Measurements from ENCODE around the gene COMT. TPM values are rescaled to one million over a fixed set of nuclear protein-coding genes. Genes with fewer than 3 reads are reported as not detected.

The COMT gene
- total and polyA plus RNA-seq, 2 experiments from 2014 or later: 29.6 to 29.8 TPM

- Mint-ChIP-seq H3K9me3 (no peaks in the 10 kb centered on the region), H3K36me3 (ENCODE audit: low read depth) (peaks cover 18% of the 10 kb centered on the region), H3K4me1 (peaks cover 17% of the 10 kb centered on the region), H3K27me3 (ENCODE audit: insufficient read depth, low read depth, poor library complexity) (peaks cover 2% of the 10 kb centered on the region), H3K27ac (no peak overlapping the region; the same call in 1 of the 2 replicates), H3K4me3 (no peak overlapping the region)
- 0 out of 2 replicates have a peak, but pooled peaks cover 4% of the 10 kb centered on the region for H3K36me3 ChIP-seq (ENCODE audit: insufficient read depth)
- no peaks in the 10 kb centered on the region for H3K79me2 ChIP-seq (replicated peaks; ENCODE audit: insufficient read depth)
- TF ChIP-seq ZNF462 (CRISPR knock-in tag; IDR thresholded peaks at IDR 0.05) (no peak), EZH2 (IDR thresholded peaks at IDR 0.05; ENCODE audit: low read depth, unreplicated experiment) (no peak), NANOG (IDR thresholded peaks at IDR 0.05; ENCODE audit: borderline replicate concordance) (no peak), ZNF331 (CRISPR knock-in tag; IDR thresholded peaks at IDR 0.05; ENCODE audit: low read depth) (no peak), CREB1 (CRISPR knock-in tag; IDR thresholded peaks at IDR 0.05; ENCODE audit: low read depth) (no peak), ETS1 (IDR thresholded peaks at IDR 0.05) (no peak), STAT1 (IDR thresholded peaks at IDR 0.05; ENCODE audit: unreplicated experiment) (no peak), JUNB (IDR thresholded peaks at IDR 0.05; ENCODE audit: unreplicated experiment) (no peak), REST (IDR thresholded peaks at IDR 0.05; ENCODE audit: unreplicated experiment) (no peak), POLR2AphosphoS5 (IDR thresholded peaks at IDR 0.05; ENCODE audit: low read depth) (no peak), CTCF (conservative IDR thresholded peaks at IDR 0.05; ENCODE audit: low read depth in 2 of 2) (no peak), ZNF114 (CRISPR knock-in tag; IDR thresholded peaks at IDR 0.05) (no peak), EZH2phosphoT487 (IDR thresholded peaks at IDR 0.05; ENCODE audit: unreplicated experiment) (no peak)
- ATAC-seq: no peak
- H3K27ac ChIP-seq (ENCODE audit: low read depth): no peak overlapping the region
- no peaks in the 10 kb centered on the region for H3K27me3 ChIP-seq (ENCODE audit: insufficient read depth)
- 0 out of 2 replicates have a peak, but pooled peaks cover 3% of the 10 kb centered on the region for H3F3A ChIP-seq (replicated peaks; ENCODE audit: low read depth)
- peaks cover 10% of the 10 kb centered on the region for H3K4me1 ChIP-seq (ENCODE audit: insufficient read depth)
- no peaks in the 10 kb centered on the region; the same call in 1 of the 2 replicates for H4K20me1 ChIP-seq (replicated peaks; ENCODE audit: insufficient read depth)
- H3K4me2 ChIP-seq: no peak overlapping the region
- H3K4me3 ChIP-seq: no peak overlapping the region
- no peaks in the 10 kb centered on the region for H3K9me2 ChIP-seq (ENCODE audit: insufficient read depth)
- DNase-seq (ENCODE audit: low spot score): no peak
- no peak overlapping the region for H2AFZ ChIP-seq
Observed at GRCh38 chr22:19977296-19978243, 36.0 kb downstream of the COMT start.

All from GM23338 (cell line).